Common myeloid progenitor, CD34-positive (primary cell): Measurements from ENCODE around the gene MTHFD1.

ENCODE experiments used
- CTCF ChIA-PET: fragments of 350-600 bp; sonication (Branson Sonifier 250); formaldehyde crosslinking; loops from one replicate; lab custom pipeline; 2021; ENCODE audit warnings: antibody characterized with exemption; lab: Charles Lee
- POLR2A ChIA-PET: fragments of 350-600 bp; sonication (Branson Sonifier 250); formaldehyde crosslinking; loops from one replicate; lab custom pipeline; 2021; ENCODE audit warnings: antibody characterized with exemption; lab: Charles Lee
- DNase-seq, 3 donors: peaks; one replicate each; pipeline versions ENCODE4 v3.0.0 to v3.0.0-alpha.2; 2013
- H3K27ac ChIP-seq, 2 experiments: 1 replicate in 1 of 2; 2 replicates in 1 of 2; pipeline ENCODE4 v1.7.0; 2013; ENCODE audit warnings: inconsistent platforms in 2 of 2, low read length in 2 of 2, mild to moderate bottlenecking in 2 of 2, low read depth in 1 of 2, moderate library complexity in 1 of 2; ENCODE audit not compliant: severe bottlenecking in 2 of 2, insufficient read depth in 1 of 2, poor library complexity in 1 of 2
- H3K27me3 ChIP-seq, 5 experiments: replicated peaks in 2 of 5; 1 replicate in 3 of 5; 2 replicates in 2 of 5; pipeline versions ENCODE4 v1.6.1 to v1.7.0; 2013; ENCODE audit warnings: low read length in 4 of 5, mild to moderate bottlenecking in 2 of 5, moderate library complexity in 2 of 5, inconsistent platforms in 1 of 5; ENCODE audit not compliant: insufficient read depth in 5 of 5, control insufficient read depth in 4 of 5
- H3K36me3 ChIP-seq, 4 experiments: 1 replicate in 2 of 4; 2 replicates in 2 of 4; pipeline versions ENCODE4 v1.6.1 to v1.7.0; 2013; ENCODE audit warnings: low read length in 3 of 4, control low read depth in 1 of 4, mild to moderate bottlenecking in 1 of 4; ENCODE audit not compliant: control insufficient read depth in 4 of 4, insufficient read depth in 4 of 4
- H3K4me1 ChIP-seq, 4 experiments: 1 replicate in 3 of 4; 2 replicates in 1 of 4; pipeline versions ENCODE4 v1.6.1 to v1.7.1; 2013; ENCODE audit warnings: low read length in 3 of 4, mild to moderate bottlenecking in 3 of 4, control low read depth in 1 of 4, inconsistent platforms in 1 of 4, moderate library complexity in 1 of 4; ENCODE audit not compliant: control insufficient read depth in 4 of 4, insufficient read depth in 4 of 4; ENCODE audit errors: control extremely low read depth in 1 of 4
- H3K4me3 ChIP-seq, 7 experiments: 1 replicate in 4 of 7; 2 replicates in 3 of 7; pipeline versions ENCODE4 v1.5.1 to v1.7.0; 2013; ENCODE audit warnings: mild to moderate bottlenecking in 7 of 7, low read length in 6 of 7, moderate library complexity in 6 of 7, inconsistent platforms in 2 of 7, low read depth in 2 of 7, control low read depth in 1 of 7; ENCODE audit not compliant: insufficient read depth in 4 of 7, control insufficient read depth in 1 of 7; ENCODE audit errors: extremely low read depth in 1 of 7
- H3K9me3 ChIP-seq, 5 experiments: 1 replicate in 4 of 5; 2 replicates in 1 of 5; pipeline versions ENCODE4 v1.6.1 to v1.7.1; 2013; ENCODE audit warnings: low read length in 4 of 5, mild to moderate bottlenecking in 2 of 5, inconsistent platforms in 1 of 5, low read depth in 1 of 5, moderate library complexity in 1 of 5; ENCODE audit not compliant: control insufficient read depth in 4 of 5, insufficient read depth in 2 of 5; ENCODE audit errors: control extremely low read depth in 1 of 5
- WGBS: methylation state at CpG from one replicate; pipeline ENCODE4 v1.1.5; 2013; ENCODE audit not compliant: insufficient coverage; 5-methylcytosine and 5-hydroxymethylcytosine counted together

Gene MTHFD1

DNA sequence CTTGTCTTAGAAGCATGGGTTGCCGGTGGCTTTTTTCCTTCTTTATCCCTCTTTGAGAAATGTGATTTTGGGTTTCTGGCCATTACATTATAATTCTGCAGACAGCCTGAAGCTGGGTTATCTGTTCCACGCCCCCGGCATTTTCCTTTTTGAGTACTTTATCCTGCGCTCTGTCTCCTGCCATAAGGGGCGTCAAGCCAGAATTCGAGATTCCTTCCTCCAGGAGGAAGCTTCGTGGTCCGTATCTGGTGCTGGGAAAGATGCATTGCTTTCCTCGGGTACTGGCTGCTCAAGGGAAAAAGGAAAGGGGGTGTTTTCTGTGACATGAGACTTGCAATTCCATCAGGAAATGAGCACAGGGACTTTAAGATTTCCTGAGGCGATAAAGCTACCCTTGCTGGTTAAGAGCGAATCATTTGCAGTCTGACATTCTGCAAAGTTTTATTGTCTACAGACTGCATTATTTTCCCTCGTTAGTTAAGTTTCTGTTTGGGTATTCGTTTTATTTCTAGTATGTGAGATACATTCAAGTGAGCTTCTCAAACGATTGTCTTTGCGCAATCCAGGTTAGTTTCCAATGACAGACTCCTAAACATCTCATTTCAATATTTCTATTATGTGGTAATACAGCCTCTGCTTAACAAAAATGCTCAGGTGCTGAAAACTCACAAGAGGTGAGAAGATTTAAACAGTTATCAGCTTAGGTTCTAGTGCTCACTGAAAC lies 77.8 kb downstream of the MTHFD1 start:
- Histone ChIP-seq H3K36me3 (peaks cover 0 to 5% (median 2%) of the 10 kb centered on the region in 4 experiments), H3K27ac (no peak overlapping the region), H3K27me3 (no peaks in the 10 kb centered on the region), H3K9me3 (no peaks in the 10 kb centered on the region), H3K4me3 (peak overlapping the region in 6 of 7 experiments; percentile 67 to 86 (median 75)), H3K4me1 (peaks cover 11 to 16% (median 14%) of the 10 kb centered on the region in 4 experiments)
- CTCF ChIA-PET = interaction anchor here (0.7 to 2.5 kb wide), 10 partner anchors 8 to 122 kb away, joined by 3 to 14 read pairs (median 4); no protein-coding TSS in a partner anchor
- WGBS = 0% methylated on average over 11 of the region's 15 CpGs
- peak in 2 of 3 donors; percentile 24 to 35 for DNase-seq
- POLR2A ChIA-PET = no interaction called here

DNA sequence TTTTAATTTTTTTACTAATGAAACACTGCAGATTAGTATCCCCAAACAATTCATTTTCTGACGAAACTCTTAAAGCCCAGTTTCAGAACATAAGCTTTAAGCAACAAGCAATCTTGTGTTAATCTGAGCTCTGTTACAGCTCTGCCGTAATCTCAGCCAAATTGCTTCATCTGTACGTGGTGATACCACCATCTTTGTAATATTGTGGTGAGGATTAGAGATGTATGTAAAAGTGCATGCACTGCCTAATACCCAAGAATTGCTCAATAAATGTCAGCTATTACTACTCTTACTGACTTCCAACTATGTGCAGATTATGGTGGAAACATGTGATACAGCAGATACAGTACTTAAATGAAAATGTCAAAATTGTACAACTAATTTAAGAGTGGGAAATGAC lies 78.9 kb downstream of the MTHFD1 start:
- H3K27me3 ChIP-seq = no peaks in the 10 kb centered on the region
- WGBS = 90% methylated on average over 1 of the region's 3 CpGs
- H3K9me3 ChIP-seq = no peaks in the 10 kb centered on the region
- peaks cover 0 to 3% (median 0%) of the 10 kb centered on the region in 4 experiments for H3K36me3 ChIP-seq
- CTCF ChIA-PET = interaction anchor here (1.0 to 2.5 kb wide), 6 partner anchors 9 to 79 kb away, joined by 3 to 14 read pairs (median 4); partner anchors contain the start of gene MTHFD1
- peaks cover 11 to 16% (median 14%) of the 10 kb centered on the region in 4 experiments for H3K4me1 ChIP-seq
- no peak overlapping the region for H3K27ac ChIP-seq
- no peak for DNase-seq
- H3K4me3 ChIP-seq = no peak overlapping the region
- POLR2A ChIA-PET = no interaction called here

DNA sequence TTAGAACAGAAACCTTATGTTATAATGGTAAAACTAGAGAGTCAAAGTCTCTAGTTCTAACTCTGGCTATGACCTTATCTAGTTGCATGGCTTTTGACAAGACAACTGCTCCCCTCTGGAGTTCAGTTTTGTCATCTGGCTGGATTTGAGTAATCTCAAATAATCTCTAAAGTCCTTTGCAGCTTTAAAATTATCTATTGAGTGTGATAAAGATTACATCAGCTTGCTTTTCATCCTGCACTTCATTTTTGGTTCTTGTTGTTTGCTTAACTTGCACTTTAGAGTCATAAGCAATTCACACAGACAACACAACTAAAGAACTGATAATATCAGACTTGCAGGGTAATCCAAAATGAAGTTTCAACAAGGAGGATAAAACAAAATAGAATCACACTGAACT lies 79.4 kb downstream of the MTHFD1 start:
- Histone ChIP-seq H3K27me3 (no peaks in the 10 kb centered on the region), H3K4me1 (peaks cover 11 to 16% (median 14%) of the 10 kb centered on the region in 4 experiments), H3K9me3 (no peaks in the 10 kb centered on the region), H3K4me3 (no peak overlapping the region), H3K27ac (no peak overlapping the region), H3K36me3 (no peaks in the 10 kb centered on the region)
- ChIA-PET CTCF (interaction anchor here (1.0 to 2.5 kb wide), 6 partner anchors 9 to 80 kb away, joined by 3 to 14 read pairs (median 4); partner anchors contain the start of gene MTHFD1), POLR2A (no interaction called here)
- DNase-seq = no peak

DNA sequence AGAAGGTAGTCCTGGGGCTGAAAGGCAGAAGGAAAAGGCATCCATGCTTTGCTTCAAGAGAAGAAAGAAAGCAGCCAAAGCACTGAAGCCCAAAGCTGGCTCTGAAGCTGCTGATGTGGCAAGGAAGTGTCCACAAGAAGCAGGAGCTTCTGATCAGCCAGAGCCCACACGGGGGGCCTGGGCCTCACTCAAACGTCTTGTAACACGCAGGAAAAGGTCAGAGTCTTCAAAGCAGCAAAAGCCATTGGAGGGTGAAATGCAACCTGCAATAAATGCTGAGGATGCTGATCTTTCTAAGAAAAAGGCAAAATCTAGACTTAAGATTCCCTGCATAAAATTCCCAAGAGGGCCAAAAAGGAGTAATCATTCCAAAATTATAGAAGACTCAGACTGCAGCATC lies 80.3 kb downstream of the MTHFD1 start:
- ChIA-PET POLR2A (no interaction called here), CTCF (interaction anchor here (0.6 to 2.0 kb wide), 3 partner anchors 10 to 125 kb away, joined by 3 to 10 read pairs (median 3); no protein-coding TSS in a partner anchor)

DNA sequence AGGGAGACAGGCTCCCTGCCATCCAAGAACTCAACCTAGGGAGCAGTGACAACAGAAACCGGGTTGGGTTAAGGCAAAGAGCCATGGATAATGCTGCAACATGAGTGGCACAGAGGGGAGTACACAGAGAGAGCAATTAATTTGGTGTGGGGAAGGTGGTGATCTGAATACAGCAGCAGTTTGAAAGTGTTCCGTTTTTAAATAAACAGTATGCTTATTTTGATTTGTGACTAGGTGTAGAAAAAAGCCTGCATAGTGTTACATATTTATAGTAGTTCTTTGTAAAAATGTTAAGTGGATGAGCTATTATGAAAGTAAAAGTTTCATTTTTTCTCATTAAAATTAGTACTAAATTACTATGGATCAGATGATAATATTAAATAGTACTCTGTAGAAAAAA lies 85.9 kb downstream of the MTHFD1 start:
- no peak for DNase-seq
- POLR2A ChIA-PET = no interaction called here
- peaks cover 0 to 2% (median 0%) of the 10 kb centered on the region in 4 experiments for H3K36me3 ChIP-seq
- no peaks in the 10 kb centered on the region for H3K9me3 ChIP-seq
- no peaks in the 10 kb centered on the region for H3K4me1 ChIP-seq
- no peak overlapping the region for H3K27ac ChIP-seq
- WGBS = 94% methylated on average over 2 of the region's 2 CpGs
- CTCF ChIA-PET = interaction anchor here (1.0 to 1.1 kb wide), 3 partner anchors 9 to 130 kb away, joined by 3 read pairs; no protein-coding TSS in a partner anchor
- no peak overlapping the region for H3K4me3 ChIP-seq
- no peaks in the 10 kb centered on the region for H3K27me3 ChIP-seq

More for the DNA sequence above, 80.3 kb downstream of the MTHFD1 start:
- no peak overlapping the region for H3K27ac ChIP-seq
- H3K36me3 ChIP-seq = no peaks in the 10 kb centered on the region
- no peak overlapping the region for H3K4me3 ChIP-seq
- H3K9me3 ChIP-seq = no peaks in the 10 kb centered on the region
- no peak for DNase-seq
- no peaks in the 10 kb centered on the region for H3K27me3 ChIP-seq
- 94% methylated on average over 3 of the region's 3 CpGs for WGBS
- H3K4me1 ChIP-seq = peaks cover 11 to 16% (median 14%) of the 10 kb centered on the region in 4 experiments

DNA sequence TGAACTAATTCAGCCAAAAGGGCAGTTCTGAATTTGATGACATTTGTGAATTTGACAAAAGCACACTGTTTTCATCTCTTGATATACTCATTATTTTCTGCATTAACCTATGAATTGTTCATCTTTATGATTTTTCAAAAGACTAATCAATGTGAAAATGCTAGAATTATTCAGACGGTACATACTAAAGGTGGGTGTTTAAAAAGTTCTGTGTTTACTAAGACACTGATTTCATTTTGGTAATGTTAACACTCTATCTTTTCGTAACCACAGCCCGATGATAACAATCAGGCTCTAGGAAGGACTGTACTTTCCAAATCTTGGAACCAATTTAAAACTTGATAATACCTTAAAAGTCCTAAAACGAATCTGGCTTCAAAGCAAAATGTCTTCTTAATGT lies 86.5 kb downstream of the MTHFD1 start:
- ChIA-PET CTCF (interaction anchor here (1.0 to 7.3 kb wide), 3 partner anchors 9 to 130 kb away, joined by 3 to 66 read pairs (median 3); no protein-coding TSS in a partner anchor), POLR2A (no interaction called here)
- H3K4me3 ChIP-seq = no peak overlapping the region
- DNase-seq = no peak
- WGBS = 92% methylated on average over 2 of the region's 4 CpGs
- no peak overlapping the region for H3K27ac ChIP-seq
- H3K4me1 ChIP-seq = no peaks in the 10 kb centered on the region
- H3K9me3 ChIP-seq = no peaks in the 10 kb centered on the region
- peaks cover 0 to 4% (median 0%) of the 10 kb centered on the region in 4 experiments for H3K36me3 ChIP-seq
- H3K27me3 ChIP-seq = no peaks in the 10 kb centered on the region
